HG02623 (cell line): ENCODE data around the gene BTRC.
"Not testable (repeated sequence)": the region's sequence is repeated elsewhere in the genome, so short reads cannot be mapped to it uniquely, and the experiment has no call there.

Experiments
- ATAC-seq: cut with Tn5 transposase; IDR thresholded peaks from one replicate; pipeline ENCODE4 v1.9.1; 2021; ENCODE audit warnings: moderate library complexity; ENCODE audit not compliant: unreplicated experiment

BTRC gene

GRCh38 chr10:101577121-101577871, 223.3 kb downstream of the BTRC start:
- no peak for ATAC-seq

DNA sequence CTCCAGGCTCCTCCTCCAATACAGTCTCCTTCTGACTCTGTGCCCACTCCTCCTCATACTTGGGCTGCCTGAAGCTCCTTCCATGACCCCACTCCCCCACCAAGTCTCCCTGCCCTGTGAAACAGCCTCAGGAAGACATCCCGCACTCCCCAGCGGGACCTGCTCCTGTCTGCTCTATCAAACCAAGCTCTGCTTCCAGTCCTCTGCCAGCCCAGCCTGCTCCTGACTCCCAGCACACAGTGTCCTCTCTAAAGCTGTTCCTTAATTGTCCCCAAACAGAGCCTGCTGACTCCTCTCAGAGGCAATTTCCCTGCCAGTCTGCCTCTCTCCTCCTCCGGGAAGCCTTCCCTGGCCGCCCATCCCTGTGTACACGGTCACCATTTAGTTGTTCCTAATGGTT, 224.2 kb downstream of the BTRC start:
- no peak for ATAC-seq

- no peak for ATAC-seq
Observed at GRCh38 chr10:101578803-101579515, 225.0 kb downstream of the BTRC start.

DNA sequence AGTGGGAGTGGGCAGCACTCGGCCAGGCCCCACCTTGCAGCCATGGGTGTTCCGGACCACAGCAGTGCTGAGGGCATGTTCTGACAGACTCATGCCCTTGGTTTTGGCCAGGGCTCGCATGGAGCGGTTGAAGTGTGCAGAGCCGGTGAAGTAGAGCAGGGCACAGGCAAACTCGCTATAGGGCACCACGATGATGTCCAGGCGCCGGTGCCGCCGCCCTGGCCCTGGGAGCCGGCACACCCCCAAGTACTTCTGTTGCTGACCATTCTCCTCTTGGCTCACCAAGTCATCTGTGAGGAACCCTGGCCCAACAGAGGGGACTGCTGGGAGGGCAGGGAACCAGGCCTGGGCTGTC, 225.5 kb downstream of the BTRC start:
- ATAC-seq, result no peak

DNA sequence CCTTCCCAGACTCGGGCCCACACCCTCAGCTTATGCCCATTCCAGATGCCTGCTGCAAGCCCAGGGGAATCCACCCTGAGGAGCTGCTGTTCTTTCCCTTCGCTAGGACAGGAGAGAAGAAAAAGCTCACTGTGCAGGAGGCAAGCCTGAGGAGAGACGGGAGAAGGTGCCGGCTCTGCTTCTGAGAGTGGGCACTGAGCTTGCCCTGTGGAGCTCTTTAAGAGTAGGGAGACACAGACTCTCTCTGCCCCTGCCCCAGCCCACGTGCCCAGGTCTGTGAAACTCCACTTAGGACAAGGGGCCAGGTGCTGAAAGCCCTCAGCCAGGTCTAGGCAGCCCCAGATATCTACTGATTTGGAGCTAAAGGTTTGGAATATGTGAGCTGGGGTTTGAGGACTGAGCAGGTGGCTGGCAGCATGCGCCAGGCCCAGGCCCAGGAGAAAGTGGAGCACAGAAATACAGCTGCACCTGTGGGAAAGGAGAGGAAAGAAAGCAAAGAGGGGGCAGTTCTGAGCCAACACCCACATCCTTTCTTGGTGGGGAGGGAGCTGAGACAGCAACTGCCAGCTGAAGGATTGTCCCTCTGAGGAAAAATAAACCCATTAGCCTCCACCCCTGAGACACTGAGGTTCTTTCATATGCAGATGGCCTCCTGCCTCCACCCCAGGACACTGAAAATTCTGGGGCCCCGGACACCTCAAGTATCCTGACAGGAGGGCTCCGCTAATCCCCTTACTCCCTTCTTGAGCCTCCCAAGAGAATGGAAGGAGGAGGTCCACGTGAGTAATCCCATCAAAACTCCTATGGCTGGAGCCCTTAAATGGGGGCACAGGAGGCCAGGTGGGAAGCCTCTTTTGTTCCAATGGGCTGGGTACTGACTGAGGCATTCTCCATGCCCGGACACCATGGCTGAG, 226.8 kb downstream of the BTRC start:
- ATAC-seq, result no peak

GRCh38 chr10:101585841-101586240, 231.9 kb downstream of the BTRC start:
- ATAC-seq, result no peak

GRCh38 chr10:101587725-101588653, 234.0 kb downstream of the BTRC start, which contains the start of the genes DPCD and POLL:
TSS of gene DPCD (plus strand) at chr10:101588321. CDS start at chr10:101588337, 16 bp downstream.
TSS of gene POLL (minus strand) at chr10:101588257. CDS start at chr10:101587360, 897 bp downstream.
- ATAC-seq, result peak; percentile 93

DNA sequence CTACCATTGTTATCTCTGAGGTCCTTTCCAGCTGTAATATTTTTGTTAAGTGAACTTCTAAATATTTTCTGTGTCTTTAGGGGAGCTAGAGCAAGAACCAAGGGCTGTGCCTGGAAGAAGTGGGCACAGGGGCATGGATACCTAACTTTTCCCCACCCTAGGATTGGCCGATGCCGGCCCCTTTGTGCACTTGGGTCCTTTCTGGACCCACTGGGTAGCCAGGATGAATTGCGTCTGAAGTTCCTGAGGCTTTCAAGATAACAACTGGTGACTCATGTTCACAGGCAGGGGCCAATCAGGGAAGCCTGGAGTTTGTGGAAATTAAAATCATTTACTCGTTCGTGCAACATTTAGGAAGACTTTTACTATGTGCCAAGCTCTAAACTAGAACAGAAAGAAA, 234.9 kb downstream of the BTRC start:
- ATAC-seq, result no peak

DNA sequence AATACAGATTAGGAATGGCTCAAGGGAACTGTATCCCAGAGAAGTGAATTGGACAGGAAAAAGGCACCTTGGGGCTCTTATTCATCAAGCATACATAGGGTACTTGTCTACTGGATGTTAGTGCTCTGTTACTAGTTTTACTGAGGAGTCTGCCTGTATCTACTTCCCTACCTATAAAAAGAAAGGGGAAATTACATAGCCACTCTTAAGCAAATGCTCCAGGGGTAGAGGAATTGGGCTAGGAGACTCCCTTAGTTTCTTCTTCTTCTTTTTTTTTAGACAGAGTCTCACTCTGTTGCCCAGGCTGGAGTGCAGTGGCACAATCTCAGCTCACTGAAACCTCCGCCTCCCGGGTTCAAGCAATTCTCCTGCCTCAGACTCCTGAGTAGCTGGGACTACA, 239.4 kb downstream of the BTRC start:
- ATAC-seq, result not testable (repeated sequence)

- no peak for ATAC-seq
Observed at GRCh38 chr10:101595591-101596433, 241.8 kb downstream of the BTRC start.

- ATAC-seq, result no peak
Observed at GRCh38 chr10:101597091-101597900, 243.3 kb downstream of the BTRC start.

DNA sequence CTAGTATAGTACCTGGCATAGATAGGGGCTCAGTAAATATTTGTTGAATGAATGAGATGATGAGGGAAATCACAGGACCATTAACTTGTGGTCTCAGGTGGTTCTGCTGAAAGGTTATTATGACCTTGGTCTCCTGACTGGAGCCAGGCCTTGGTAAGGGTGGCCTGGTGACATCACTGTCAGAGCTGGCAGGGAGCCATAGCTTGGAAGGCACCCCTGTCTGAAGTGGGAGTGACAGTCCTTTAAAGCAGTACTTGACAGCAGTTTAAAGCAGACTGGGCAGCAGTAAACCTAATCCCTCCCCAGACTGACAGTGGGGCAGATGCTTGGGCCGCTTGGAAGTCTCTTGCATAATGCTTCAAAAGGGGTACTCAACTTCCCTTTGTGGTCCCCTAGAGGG, 247.6 kb downstream of the BTRC start:
- ATAC-seq, result no peak

DNA sequence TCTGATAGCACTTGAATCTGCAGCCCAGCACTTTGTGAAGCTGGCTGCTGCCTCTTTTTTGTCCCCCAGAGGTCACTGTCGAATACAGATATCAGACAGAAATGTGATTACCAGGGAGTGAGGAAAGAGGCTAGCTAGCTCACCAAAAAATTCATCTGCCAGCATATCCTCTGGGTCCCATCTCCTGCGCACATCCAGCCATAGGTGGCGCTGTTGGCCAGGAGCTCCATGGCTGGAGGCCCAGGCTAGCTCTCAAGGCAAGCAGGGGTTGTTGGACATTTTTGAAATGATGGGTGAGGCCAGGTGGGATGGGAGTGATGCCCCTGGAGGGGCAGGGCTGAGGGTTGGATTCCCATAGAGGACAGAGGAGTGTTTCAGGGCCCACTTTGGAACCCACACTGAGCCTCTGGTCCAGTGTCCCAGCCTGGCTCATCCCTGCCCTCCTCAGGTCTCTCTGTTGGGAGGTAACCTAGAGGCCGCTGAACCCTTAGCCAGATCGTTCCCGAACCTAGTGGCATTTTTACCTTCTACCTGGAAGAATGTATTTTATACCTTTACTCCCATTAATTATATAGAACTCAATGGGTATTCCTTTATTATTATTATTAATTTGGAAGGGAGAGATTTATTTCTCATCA, 248.9 kb downstream of the BTRC start:
- ATAC-seq, result no peak
